SK-N-SH treated with all-trans-retinoic acid at 6 μM for 48 hours (cell line): ENCODE results near the gene ZEB1.

ENCODE experiments used
- ARNTL ChIP-seq: fragments of 450-650 bp; formaldehyde crosslinking; IDR thresholded peaks from 2 replicates; pipeline ENCODE4 v1.5.0; 2020; ENCODE audit warnings: low read depth, mild to moderate bottlenecking, moderate library complexity, borderline replicate concordance
- CSDC2 ChIP-seq: fragments of 250-450 bp; sonication (Bioruptor Pico); IDR thresholded peaks from 2 replicates; pipeline ENCODE4 v1.5.0; 2020; ENCODE audit warnings: mild to moderate bottlenecking, moderate library complexity
- CSRNP3 ChIP-seq: fragments of 250-450 bp; sonication (Bioruptor Pico); IDR thresholded peaks from 2 replicates; pipeline ENCODE4 v1.5.1; 2021; ENCODE audit warnings: mild to moderate bottlenecking, moderate library complexity
- ISL1 ChIP-seq: fragments of 250-450 bp; sonication (Bioruptor Pico); IDR thresholded peaks from 2 replicates; pipeline ENCODE4 v2.1.2; 2022; ENCODE audit warnings: mild to moderate bottlenecking, moderate library complexity
- OSR1 ChIP-seq: fragments of 250-450 bp; sonication (Bioruptor Pico); IDR thresholded peaks from 2 replicates; pipeline ENCODE4 v1.8.0; 2022; ENCODE audit warnings: moderate library complexity, mild to moderate bottlenecking, inconsistent platforms
- PPARA ChIP-seq: fragments of 250-450 bp; sonication (Bioruptor Pico); IDR thresholded peaks from 2 replicates; pipeline ENCODE4 v1.5.0; 2020; ENCODE audit warnings: mild to moderate bottlenecking, borderline replicate concordance
- SNAI2 ChIP-seq: fragments of 250-450 bp; sonication (Bioruptor Pico); IDR thresholded peaks from 2 replicates; pipeline ENCODE4 v1.5.0; 2020; ENCODE audit warnings: mild to moderate bottlenecking, moderate library complexity
- TOX ChIP-seq: fragments of 250-450 bp; sonication (Bioruptor Pico); IDR thresholded peaks from 2 replicates; pipeline ENCODE4 v1.8.0; 2021; ENCODE audit warnings: mild to moderate bottlenecking, moderate library complexity, borderline replicate concordance
- ZNF565 ChIP-seq: fragments of 450-650 bp; formaldehyde crosslinking; conservative IDR thresholded peaks from 2 replicates; pipeline ENCODE4 v1.5.0; 2020; ENCODE audit warnings: low read depth, mild to moderate bottlenecking, moderate library complexity
- ZNF70 ChIP-seq: fragments of 450-650 bp; formaldehyde crosslinking; IDR thresholded peaks from 2 replicates; pipeline ENCODE4 v1.5.0; 2020; ENCODE audit warnings: mild to moderate bottlenecking, moderate library complexity
- TF ChIP-seq, protein P1 (sequence below): fragments of 250-450 bp; sonication (Bioruptor Pico); IDR thresholded peaks from 2 replicates; pipeline ENCODE4 v1.8.0; 2021; ENCODE audit warnings: low read depth, mild to moderate bottlenecking, moderate library complexity, borderline replicate concordance
- TF ChIP-seq, protein P2 (sequence below): fragments of 250-450 bp; sonication (Bioruptor Pico); IDR thresholded peaks from 2 replicates; pipeline ENCODE4 v1.8.0; 2020; ENCODE audit warnings: mild to moderate bottlenecking, moderate library complexity, borderline replicate concordance
- TF ChIP-seq, protein P3 (sequence below): fragments of 250-450 bp; sonication (Bioruptor Pico); IDR thresholded peaks from 2 replicates; pipeline ENCODE4 v1.5.1; 2020; ENCODE audit warnings: low read depth, mild to moderate bottlenecking, moderate library complexity
- TF ChIP-seq, protein P4 (sequence below): fragments of 250-450 bp; sonication (Bioruptor Pico); IDR thresholded peaks from 2 replicates; pipeline ENCODE4 v1.5.0; 2020; ENCODE audit warnings: mild to moderate bottlenecking, moderate library complexity

DNA sequence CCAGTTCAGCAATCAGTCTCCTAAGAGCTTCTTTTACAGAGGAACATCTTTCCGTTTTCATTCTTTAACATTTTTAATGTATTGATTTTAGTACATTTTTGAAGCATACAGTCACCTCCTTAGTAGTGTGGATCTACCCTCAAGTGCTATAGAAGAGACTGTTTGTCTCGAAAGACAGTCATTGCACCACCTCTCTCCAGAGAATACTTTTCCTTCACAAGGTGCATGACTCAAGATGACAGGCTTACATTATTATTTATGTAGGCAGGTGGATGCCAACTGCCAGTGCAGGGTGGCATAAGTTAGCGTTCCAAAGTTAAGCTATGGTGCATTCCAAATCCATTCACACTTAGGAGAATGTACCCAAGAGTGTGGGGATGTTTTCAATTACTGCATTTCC lies 71.8 kb downstream of the ZEB1 start:
- TF ChIP-seq, protein P1, sequence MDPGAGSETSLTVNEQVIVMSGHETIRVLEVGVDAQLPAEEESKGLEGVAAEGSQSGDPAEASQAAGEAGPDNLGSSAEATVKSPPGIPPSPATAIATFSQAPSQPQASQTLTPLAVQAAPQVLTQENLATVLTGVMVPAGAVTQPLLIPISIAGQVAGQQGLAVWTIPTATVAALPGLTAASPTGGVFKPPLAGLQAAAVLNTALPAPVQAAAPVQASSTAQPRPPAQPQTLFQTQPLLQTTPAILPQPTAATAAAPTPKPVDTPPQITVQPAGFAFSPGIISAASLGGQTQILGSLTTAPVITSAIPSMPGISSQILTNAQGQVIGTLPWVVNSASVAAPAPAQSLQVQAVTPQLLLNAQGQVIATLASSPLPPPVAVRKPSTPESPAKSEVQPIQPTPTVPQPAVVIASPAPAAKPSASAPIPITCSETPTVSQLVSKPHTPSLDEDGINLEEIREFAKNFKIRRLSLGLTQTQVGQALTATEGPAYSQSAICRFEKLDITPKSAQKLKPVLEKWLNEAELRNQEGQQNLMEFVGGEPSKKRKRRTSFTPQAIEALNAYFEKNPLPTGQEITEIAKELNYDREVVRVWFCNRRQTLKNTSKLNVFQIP, result no peak
- TF ChIP-seq ZNF70 (CRISPR knock-in tag) (no peak), TOX (CRISPR knock-in tag) (no peak), CSDC2 (CRISPR knock-in tag) (no peak), SNAI2 (CRISPR knock-in tag) (no peak), PPARA (CRISPR knock-in tag) (no peak), CSRNP3 (no peak), OSR1 (no peak), ISL1 (no peak), ARNTL (CRISPR knock-in tag) (no peak), ZNF565 (no peak)
- TF ChIP-seq, protein P2, sequence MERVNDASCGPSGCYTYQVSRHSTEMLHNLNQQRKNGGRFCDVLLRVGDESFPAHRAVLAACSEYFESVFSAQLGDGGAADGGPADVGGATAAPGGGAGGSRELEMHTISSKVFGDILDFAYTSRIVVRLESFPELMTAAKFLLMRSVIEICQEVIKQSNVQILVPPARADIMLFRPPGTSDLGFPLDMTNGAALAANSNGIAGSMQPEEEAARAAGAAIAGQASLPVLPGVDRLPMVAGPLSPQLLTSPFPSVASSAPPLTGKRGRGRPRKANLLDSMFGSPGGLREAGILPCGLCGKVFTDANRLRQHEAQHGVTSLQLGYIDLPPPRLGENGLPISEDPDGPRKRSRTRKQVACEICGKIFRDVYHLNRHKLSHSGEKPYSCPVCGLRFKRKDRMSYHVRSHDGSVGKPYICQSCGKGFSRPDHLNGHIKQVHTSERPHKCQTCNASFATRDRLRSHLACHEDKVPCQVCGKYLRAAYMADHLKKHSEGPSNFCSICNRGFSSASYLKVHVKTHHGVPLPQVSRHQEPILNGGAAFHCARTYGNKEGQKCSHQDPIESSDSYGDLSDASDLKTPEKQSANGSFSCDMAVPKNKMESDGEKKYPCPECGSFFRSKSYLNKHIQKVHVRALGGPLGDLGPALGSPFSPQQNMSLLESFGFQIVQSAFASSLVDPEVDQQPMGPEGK (CRISPR knock-in tag), result no peak
- TF ChIP-seq, protein P3, sequence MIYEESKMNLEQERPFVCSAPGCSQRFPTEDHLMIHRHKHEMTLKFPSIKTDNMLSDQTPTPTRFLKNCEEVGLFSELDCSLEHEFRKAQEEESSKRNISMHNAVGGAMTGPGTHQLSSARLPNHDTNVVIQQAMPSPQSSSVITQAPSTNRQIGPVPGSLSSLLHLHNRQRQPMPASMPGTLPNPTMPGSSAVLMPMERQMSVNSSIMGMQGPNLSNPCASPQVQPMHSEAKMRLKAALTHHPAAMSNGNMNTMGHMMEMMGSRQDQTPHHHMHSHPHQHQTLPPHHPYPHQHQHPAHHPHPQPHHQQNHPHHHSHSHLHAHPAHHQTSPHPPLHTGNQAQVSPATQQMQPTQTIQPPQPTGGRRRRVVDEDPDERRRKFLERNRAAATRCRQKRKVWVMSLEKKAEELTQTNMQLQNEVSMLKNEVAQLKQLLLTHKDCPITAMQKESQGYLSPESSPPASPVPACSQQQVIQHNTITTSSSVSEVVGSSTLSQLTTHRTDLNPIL (CRISPR knock-in tag), result no peak
- TF ChIP-seq, protein P4, sequence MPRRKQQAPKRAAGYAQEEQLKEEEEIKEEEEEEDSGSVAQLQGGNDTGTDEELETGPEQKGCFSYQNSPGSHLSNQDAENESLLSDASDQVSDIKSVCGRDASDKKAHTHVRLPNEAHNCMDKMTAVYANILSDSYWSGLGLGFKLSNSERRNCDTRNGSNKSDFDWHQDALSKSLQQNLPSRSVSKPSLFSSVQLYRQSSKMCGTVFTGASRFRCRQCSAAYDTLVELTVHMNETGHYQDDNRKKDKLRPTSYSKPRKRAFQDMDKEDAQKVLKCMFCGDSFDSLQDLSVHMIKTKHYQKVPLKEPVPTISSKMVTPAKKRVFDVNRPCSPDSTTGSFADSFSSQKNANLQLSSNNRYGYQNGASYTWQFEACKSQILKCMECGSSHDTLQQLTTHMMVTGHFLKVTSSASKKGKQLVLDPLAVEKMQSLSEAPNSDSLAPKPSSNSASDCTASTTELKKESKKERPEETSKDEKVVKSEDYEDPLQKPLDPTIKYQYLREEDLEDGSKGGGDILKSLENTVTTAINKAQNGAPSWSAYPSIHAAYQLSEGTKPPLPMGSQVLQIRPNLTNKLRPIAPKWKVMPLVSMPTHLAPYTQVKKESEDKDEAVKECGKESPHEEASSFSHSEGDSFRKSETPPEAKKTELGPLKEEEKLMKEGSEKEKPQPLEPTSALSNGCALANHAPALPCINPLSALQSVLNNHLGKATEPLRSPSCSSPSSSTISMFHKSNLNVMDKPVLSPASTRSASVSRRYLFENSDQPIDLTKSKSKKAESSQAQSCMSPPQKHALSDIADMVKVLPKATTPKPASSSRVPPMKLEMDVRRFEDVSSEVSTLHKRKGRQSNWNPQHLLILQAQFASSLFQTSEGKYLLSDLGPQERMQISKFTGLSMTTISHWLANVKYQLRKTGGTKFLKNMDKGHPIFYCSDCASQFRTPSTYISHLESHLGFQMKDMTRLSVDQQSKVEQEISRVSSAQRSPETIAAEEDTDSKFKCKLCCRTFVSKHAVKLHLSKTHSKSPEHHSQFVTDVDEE (CRISPR knock-in tag), result no peak
